ENCODE results near the gene TBK1. TPM values are rescaled to one million over a fixed set of nuclear protein-coding genes. Genes with fewer than 3 reads are reported as not detected.

Gene TBK1
- total RNA-seq, 1 experiment from 2014 or later = 15.9 TPM

DNA sequence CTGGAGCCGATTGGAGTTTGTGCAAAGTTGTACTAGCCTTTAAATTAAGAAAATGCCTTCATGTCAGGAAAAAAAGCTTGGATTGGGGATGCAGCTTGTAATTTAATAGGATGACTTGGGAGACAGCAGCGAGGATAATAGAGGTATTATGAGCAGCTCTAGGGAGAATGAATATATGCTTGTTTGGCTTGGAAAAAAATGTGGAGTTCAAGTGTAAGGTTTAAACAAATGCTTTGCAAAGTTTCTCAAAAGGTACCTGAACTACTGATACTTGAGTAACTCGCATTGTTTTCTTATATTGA lies 93.1 kb downstream of the TBK1 start:
- Mint-ChIP-seq H3K27me3 (ENCODE audit: low read depth) (peaks cover 5% of the 10 kb centered on the region), H3K4me3 (no peak overlapping the region), H3K9me3 (peaks cover 7% of the 10 kb centered on the region), H3K4me1 (peaks cover 8% of the 10 kb centered on the region), H3K36me3 (no peaks in the 10 kb centered on the region), H3K27ac (no peak overlapping the region)
- TF ChIP-seq, protein P1, sequence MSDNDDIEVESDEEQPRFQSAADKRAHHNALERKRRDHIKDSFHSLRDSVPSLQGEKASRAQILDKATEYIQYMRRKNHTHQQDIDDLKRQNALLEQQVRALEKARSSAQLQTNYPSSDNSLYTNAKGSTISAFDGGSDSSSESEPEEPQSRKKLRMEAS (CRISPR knock-in tag; IDR thresholded peaks at IDR 0.05) = no peak
- no peak for TF ChIP-seq ELF4 (CRISPR knock-in tag; IDR thresholded peaks at IDR 0.05; ENCODE audit: low read depth)
- no peak for TF ChIP-seq EMX1 (CRISPR knock-in tag; IDR thresholded peaks at IDR 0.05)
- no peak for TF ChIP-seq ZNF219 (CRISPR knock-in tag; IDR thresholded peaks at IDR 0.05; ENCODE audit: borderline replicate concordance)
- POLR2A ChIA-PET = no interaction called here
- DNase-seq (ENCODE audit: low spot score) = no peak
- CTCF ChIA-PET = interaction anchor here (1.0 to 1.5 kb wide), 3 partner anchors 147 to 251 kb away, joined by 5 to 8 read pairs (median 5); no protein-coding TSS in a partner anchor
- no peak for ATAC-seq

GRCh38 chr12:64549108-64549507 lies 97.2 kb downstream of the TBK1 start:
- no peak for ATAC-seq
- Mint-ChIP-seq H3K36me3 (no peaks in the 10 kb centered on the region), H3K27me3 (ENCODE audit: low read depth) (no peaks in the 10 kb centered on the region; the same call in 1 of the 2 replicates), H3K4me3 (no peak overlapping the region), H3K27ac (no peak overlapping the region), H3K4me1 (peaks cover 13% of the 10 kb centered on the region), H3K9me3 (peaks cover 2% of the 10 kb centered on the region)
- DNase-seq (ENCODE audit: low spot score) = no peak
- TF ChIP-seq ZNF232 (CRISPR knock-in tag; IDR thresholded peaks at IDR 0.05) (no peak), JUN (CRISPR knock-in tag; IDR thresholded peaks at IDR 0.05) (no peak), ZNF281 (CRISPR knock-in tag; IDR thresholded peaks at IDR 0.05) (no peak), ATF1 (CRISPR knock-in tag; IDR thresholded peaks at IDR 0.05) (no peak)
- TF ChIP-seq, protein P2, sequence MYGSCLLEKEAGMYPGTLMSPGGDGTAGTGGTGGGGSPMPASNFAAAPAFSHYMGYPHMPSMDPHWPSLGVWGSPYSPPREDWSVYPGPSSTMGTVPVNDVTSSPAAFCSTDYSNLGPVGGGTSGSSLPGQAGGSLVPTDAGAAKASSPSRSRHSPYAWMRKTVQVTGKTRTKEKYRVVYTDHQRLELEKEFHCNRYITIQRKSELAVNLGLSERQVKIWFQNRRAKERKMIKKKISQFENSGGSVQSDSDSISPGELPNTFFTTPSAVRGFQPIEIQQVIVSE (CRISPR knock-in tag; IDR thresholded peaks at IDR 0.05; ENCODE audit: borderline replicate concordance) = no peak
- TF ChIP-seq, protein P3, sequence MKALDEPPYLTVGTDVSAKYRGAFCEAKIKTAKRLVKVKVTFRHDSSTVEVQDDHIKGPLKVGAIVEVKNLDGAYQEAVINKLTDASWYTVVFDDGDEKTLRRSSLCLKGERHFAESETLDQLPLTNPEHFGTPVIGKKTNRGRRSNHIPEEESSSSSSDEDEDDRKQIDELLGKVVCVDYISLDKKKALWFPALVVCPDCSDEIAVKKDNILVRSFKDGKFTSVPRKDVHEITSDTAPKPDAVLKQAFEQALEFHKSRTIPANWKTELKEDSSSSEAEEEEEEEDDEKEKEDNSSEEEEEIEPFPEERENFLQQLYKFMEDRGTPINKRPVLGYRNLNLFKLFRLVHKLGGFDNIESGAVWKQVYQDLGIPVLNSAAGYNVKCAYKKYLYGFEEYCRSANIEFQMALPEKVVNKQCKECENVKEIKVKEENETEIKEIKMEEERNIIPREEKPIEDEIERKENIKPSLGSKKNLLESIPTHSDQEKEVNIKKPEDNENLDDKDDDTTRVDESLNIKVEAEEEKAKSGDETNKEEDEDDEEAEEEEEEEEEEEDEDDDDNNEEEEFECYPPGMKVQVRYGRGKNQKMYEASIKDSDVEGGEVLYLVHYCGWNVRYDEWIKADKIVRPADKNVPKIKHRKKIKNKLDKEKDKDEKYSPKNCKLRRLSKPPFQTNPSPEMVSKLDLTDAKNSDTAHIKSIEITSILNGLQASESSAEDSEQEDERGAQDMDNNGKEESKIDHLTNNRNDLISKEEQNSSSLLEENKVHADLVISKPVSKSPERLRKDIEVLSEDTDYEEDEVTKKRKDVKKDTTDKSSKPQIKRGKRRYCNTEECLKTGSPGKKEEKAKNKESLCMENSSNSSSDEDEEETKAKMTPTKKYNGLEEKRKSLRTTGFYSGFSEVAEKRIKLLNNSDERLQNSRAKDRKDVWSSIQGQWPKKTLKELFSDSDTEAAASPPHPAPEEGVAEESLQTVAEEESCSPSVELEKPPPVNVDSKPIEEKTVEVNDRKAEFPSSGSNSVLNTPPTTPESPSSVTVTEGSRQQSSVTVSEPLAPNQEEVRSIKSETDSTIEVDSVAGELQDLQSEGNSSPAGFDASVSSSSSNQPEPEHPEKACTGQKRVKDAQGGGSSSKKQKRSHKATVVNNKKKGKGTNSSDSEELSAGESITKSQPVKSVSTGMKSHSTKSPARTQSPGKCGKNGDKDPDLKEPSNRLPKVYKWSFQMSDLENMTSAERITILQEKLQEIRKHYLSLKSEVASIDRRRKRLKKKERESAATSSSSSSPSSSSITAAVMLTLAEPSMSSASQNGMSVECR (CRISPR knock-in tag; IDR thresholded peaks at IDR 0.05; ENCODE audit: borderline replicate concordance) = no peak
- ChIA-PET CTCF (interaction anchor here (0.6 to 3.8 kb wide), 44 partner anchors 11 to 252 kb away, joined by 3 to 83 read pairs (median 4); partner anchors contain the start of gene RASSF3), POLR2A (interaction anchor here (0.7 kb wide), 1 partner anchor 146 kb away, joined by 3 read pairs; no protein-coding TSS in a partner anchor)

GRCh38 chr12:64550755-64551154 lies 98.8 kb downstream of the TBK1 start:
- ChIA-PET POLR2A (no interaction called here), CTCF (interaction anchor here (1.0 to 3.8 kb wide), 5 partner anchors 20 to 145 kb away, joined by 3 to 83 read pairs (median 27); partner anchors contain the start of gene RASSF3)
- Mint-ChIP-seq H3K4me3 (no peak overlapping the region), H3K36me3 (no peaks in the 10 kb centered on the region), H3K4me1 (peaks cover 8% of the 10 kb centered on the region), H3K27me3 (ENCODE audit: low read depth) (no peaks in the 10 kb centered on the region; the same call in 1 of the 2 replicates), H3K9me3 (no peaks in the 10 kb centered on the region), H3K27ac (0 out of 2 replicates have a peak overlapping the region, but pooled peaks have one; percentile 45)
- DNase-seq (ENCODE audit: low spot score) = no peak
- ATAC-seq = no peak
- no peak for TF ChIP-seq ERG (CRISPR knock-in tag; IDR thresholded peaks at IDR 0.05)
- TF ChIP-seq TCF7 (CRISPR knock-in tag; IDR thresholded peaks at IDR 0.05; ENCODE audit: low read depth) = no peak
- TF ChIP-seq, protein P4, sequence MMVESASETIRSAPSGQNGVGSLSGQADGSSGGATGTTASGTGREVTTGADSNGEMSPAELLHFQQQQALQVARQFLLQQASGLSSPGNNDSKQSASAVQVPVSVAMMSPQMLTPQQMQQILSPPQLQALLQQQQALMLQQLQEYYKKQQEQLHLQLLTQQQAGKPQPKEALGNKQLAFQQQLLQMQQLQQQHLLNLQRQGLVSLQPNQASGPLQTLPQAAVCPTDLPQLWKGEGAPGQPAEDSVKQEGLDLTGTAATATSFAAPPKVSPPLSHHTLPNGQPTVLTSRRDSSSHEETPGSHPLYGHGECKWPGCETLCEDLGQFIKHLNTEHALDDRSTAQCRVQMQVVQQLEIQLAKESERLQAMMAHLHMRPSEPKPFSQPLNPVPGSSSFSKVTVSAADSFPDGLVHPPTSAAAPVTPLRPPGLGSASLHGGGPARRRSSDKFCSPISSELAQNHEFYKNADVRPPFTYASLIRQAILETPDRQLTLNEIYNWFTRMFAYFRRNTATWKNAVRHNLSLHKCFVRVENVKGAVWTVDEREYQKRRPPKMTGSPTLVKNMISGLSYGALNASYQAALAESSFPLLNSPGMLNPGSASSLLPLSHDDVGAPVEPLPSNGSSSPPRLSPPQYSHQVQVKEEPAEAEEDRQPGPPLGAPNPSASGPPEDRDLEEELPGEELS (CRISPR knock-in tag; IDR thresholded peaks at IDR 0.05) = no peak
- no peak for TF ChIP-seq ZBTB21 (CRISPR knock-in tag; IDR thresholded peaks at IDR 0.05; ENCODE audit: borderline replicate concordance)
- TF ChIP-seq ZNF281 (CRISPR knock-in tag; IDR thresholded peaks at IDR 0.05) = no peak
- no peak for TF ChIP-seq CREB1 (CRISPR knock-in tag; IDR thresholded peaks at IDR 0.05)
- no peak for TF ChIP-seq RELA (CRISPR knock-in tag; IDR thresholded peaks at IDR 0.05; ENCODE audit: borderline replicate concordance)
- TF ChIP-seq, protein P1 (CRISPR knock-in tag; IDR thresholded peaks at IDR 0.05) = no peak
